HG03135 (cell line): ENCODE data around the gene DLG2.

Experiments
- ATAC-seq: cut with Tn5 transposase; IDR thresholded peaks from one replicate; pipeline ENCODE4 v1.9.1; 2021; ENCODE audit warnings: mild to moderate bottlenecking, moderate library complexity; ENCODE audit not compliant: unreplicated experiment

Gene DLG2

GRCh38 chr11:83721263-83721662 lies 1905.9 kb downstream of the DLG2 start:
- no peak for ATAC-seq

GRCh38 chr11:83720675-83721074 lies 1906.5 kb downstream of the DLG2 start:
- no peak for ATAC-seq

- no peak for ATAC-seq
Measured at GRCh38 chr11:83717537-83717936, 1909.6 kb downstream of the DLG2 start.

- ATAC-seq, result no peak
Measured at GRCh38 chr11:83715927-83716535, 1911.1 kb downstream of the DLG2 start.

GRCh38 chr11:83713708-83714107 lies 1913.4 kb downstream of the DLG2 start:
- no peak for ATAC-seq

- no peak for ATAC-seq
Measured at GRCh38 chr11:83711106-83711527, 1916.0 kb downstream of the DLG2 start.

GRCh38 chr11:83709434-83709833 lies 1917.7 kb downstream of the DLG2 start:
- ATAC-seq, result no peak

- no peak for ATAC-seq
Measured at GRCh38 chr11:83706566-83706965, 1920.6 kb downstream of the DLG2 start.

GRCh38 chr11:83702796-83703195 lies 1924.3 kb downstream of the DLG2 start:
- no peak for ATAC-seq

- no peak for ATAC-seq
Measured at GRCh38 chr11:83697518-83697917, 1929.6 kb downstream of the DLG2 start.

- ATAC-seq, result no peak
Measured at GRCh38 chr11:83695046-83695445, 1932.1 kb downstream of the DLG2 start.

GRCh38 chr11:83694191-83694910 lies 1932.8 kb downstream of the DLG2 start:
- ATAC-seq, result no peak

- ATAC-seq, result no peak
Measured at GRCh38 chr11:83693306-83693992, 1933.7 kb downstream of the DLG2 start.

- no peak for ATAC-seq
Measured at GRCh38 chr11:83692675-83693074, 1934.5 kb downstream of the DLG2 start.

GRCh38 chr11:83691451-83691950 lies 1935.6 kb downstream of the DLG2 start:
- ATAC-seq, result no peak

GRCh38 chr11:83689144-83689780 lies 1937.9 kb downstream of the DLG2 start:
- no peak for ATAC-seq

- ATAC-seq, result no peak
Measured at GRCh38 chr11:83687787-83688186, 1939.4 kb downstream of the DLG2 start.

- ATAC-seq, result no peak
Measured at GRCh38 chr11:83685730-83686129, 1941.4 kb downstream of the DLG2 start.

- ATAC-seq, result no peak
Measured at GRCh38 chr11:83684071-83684470, 1943.1 kb downstream of the DLG2 start.

GRCh38 chr11:83682611-83682973 lies 1944.6 kb downstream of the DLG2 start:
- ATAC-seq, result peak; percentile 89

GRCh38 chr11:83681906-83682610 lies 1945.1 kb downstream of the DLG2 start:
- ATAC-seq, result no peak
